GM04503 (cell line): Measurements from ENCODE around the gene MAL.

Experiments used
- DNase-seq: peaks from one replicate; pipeline ENCODE4 v3.0.0-alpha.2; 2012; ENCODE audit warnings: low read depth

MAL gene

DNA sequence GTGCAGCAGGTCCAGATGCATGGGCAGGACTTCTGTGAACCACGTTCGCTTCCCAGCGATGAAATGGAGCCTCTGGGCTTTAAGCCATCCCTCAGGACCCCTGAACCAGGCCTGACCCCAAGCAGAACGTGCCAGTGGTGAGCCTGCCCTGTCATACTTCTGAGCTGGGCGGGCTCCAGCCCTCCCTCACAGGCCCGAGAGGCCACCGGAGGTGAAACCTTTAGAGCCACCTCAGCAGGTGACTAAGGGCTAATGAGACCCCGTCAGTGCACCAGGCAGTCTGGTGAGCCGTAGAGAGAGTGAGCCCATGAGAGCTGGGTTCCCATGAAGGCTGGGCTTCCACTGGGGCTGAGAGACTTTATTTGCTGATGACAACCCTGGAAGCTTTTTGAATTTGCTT is 8.9 kb upstream of the MAL start:
- no peak for DNase-seq

DNA sequence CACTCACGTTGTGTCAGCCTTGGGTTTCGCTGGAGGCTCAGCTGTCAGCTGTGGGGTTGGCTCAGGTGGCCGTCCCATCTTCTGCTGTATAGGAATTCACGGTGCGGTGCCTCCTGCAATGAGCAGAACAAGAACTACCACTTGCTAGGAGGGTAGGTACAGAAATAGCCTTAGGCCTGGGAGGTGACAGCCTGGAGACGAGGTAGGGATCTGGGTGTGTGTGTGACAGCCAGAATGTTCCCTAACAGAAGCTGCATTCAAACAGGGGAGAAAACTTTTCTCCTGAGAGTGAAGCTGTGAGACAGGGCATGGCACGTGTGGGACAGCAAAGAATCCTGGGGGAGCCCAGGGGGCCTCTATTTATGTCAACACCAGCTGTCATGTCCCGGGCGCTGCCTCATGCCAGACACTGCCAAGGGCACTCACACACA is 8.4 kb upstream of the MAL start:
- no peak for DNase-seq

DNA sequence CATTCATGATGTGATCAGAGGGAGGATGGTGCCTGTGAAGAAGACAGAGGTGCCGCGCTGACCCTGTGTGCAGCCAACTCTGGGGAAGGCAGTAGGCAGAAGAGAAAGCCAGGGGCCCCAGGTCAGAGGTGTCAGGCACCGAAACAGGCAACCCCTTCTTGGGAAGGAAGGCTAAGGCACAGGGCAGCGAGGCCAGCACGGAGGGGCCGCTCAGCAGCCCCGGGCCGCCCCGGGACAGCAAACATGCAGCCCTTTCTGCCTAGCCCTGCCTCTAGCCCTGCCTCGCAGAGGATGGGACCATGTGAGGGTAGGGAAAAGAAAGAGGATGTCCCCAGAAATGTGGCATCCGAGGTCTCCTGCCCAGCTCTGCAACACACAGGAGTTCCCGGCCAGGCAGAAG is 7.7 kb upstream of the MAL start:
- DNase-seq: no peak

DNA sequence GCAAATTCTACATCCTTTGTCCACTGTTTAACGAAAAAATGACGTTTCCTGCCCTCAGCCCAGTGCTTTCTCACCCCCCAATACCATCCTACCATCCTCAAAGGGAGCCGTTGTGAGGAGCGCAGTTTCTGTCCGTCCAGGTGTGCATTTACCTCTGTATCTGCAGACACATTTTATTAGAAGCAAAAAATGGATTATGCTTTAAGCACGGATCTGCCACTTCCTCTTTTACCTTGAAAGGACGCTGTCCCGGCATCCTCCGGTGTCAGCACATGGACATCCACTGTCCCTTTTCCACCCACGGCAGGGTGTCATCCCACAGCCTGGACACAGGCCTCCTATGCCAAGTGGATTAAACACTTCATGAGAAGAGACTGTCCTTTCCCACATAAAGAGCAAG is 7.2 kb upstream of the MAL start:
- DNase-seq: no peak

DNA sequence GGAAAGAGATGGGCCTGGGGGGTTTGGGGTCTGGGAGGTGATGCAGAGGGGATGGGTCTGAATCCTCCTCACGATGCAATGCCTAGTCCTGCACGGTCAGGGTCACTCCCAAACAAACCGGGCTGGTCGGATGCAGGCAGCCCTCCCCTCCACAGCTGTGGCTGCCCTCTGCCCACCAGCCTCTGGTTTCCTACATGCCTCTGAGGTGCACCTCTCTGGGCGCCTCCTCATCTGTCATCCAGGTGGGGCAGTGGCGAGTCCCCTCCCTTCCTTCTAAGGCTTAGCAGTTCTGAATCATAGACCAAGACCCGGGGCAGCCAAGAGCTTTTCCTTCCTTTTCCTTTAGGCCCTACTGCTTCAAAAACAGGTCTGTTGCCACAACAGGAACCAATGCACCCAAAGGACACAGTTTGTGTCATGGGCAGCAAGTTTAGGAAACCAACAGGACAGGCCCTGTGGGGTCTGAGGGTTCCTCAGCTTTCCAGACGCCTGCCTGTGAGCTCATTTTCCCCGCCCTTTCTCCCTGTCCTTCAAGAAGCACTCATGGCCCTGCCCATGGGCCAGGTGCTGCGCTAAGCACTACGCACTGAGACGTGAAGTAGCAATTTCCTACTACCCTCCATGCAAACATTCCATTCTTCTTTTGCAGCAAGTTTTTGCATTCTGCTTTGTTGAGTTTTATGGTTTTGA is 6.5 kb upstream of the MAL start:
- DNase-seq: no peak

DNA sequence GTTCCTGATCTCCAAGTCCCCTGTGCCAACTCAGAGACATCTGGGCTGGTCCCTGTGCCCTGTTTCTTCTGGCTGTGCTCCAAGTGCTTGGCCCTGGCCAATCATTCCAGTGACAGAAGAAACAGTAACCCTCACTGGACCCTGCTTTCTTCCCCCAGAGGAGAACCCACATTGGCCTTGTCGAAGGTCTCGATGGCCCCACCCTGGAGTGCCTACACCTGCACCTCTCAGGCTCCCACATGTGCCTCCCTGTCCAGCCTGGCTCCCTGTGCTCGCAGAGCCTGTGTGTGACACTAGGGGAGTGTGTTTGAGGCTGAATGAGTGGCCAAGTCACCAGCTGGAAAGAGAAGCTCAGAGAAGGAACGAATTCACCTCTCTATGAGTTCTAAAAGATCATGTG is 5.9 kb upstream of the MAL start:
- DNase-seq: no peak

DNA sequence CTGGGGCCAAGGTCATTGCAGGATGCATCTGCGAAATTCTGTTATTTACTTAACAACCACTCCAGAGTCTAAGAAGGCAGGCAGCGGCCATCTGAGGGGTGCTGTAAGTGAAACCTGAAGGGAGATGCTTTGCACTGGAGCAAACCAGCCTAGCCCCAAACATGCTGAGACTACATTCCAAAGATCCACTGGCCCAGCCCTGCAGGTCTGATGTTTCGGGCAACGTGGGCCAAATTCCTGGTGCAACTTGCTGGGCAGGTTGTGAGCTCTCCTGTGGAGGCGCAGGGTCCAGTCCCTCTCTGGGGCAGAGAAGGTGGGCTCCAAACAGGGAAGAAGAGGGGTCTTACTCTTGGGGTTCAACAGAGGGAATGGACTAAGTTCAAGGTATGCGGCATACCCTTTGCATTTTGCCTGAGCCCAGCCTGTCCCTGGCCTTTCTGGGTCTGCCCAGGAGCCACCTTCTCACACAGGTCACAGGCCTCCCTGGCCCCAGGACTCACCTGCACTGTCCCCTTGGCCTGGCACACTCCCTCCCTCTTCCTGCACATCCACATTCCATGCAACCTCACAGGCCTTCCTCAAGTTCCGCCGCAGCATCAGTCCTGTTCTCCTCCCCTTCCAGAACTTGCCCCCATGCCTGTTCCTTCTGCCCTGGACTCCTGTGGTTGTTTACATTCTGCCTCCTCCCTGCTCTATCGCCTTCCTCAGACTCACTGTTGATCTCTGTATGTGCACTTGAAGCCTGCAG is 5.1 kb upstream of the MAL start:
- no peak for DNase-seq

DNA sequence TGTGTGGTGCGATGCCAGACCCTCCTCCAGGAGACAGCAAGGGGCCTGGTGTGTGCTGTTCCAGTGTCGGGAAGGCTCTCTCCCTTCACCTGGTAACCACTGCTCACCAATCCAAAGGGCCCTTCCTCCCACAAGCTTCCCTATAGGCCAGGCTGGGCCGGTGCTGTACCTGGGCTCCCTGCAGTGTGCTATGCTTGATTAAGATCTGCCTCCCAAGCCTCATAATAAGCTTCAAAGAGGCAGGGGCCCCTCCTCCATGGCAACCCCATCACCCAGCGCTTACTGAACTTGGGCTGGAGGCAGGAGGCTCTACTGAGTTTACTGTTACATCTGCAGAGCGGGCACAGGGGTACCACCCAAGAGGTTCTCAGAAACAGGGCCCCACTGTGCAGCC is 4.5 kb upstream of the MAL start:
- no peak for DNase-seq

DNA sequence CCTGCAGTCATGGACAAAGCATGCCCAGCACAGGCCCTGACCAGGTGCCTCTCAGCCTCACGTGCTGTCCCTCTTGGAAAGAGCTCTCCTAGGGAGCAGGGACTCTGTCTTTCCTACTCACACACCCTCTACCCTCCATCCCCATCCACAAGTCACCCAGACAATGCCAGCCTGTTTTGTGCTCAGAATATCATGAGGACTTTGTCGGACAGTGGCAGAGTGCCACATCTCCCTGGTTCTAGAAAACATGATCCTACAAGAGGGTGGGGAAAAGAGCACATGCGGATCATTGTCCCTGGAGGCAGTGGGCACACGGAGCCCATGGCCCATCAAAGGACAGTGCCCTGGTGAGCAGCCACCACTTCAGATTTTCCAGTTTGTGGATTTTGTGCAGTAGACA is 3.7 kb upstream of the MAL start:
- no peak for DNase-seq

DNA sequence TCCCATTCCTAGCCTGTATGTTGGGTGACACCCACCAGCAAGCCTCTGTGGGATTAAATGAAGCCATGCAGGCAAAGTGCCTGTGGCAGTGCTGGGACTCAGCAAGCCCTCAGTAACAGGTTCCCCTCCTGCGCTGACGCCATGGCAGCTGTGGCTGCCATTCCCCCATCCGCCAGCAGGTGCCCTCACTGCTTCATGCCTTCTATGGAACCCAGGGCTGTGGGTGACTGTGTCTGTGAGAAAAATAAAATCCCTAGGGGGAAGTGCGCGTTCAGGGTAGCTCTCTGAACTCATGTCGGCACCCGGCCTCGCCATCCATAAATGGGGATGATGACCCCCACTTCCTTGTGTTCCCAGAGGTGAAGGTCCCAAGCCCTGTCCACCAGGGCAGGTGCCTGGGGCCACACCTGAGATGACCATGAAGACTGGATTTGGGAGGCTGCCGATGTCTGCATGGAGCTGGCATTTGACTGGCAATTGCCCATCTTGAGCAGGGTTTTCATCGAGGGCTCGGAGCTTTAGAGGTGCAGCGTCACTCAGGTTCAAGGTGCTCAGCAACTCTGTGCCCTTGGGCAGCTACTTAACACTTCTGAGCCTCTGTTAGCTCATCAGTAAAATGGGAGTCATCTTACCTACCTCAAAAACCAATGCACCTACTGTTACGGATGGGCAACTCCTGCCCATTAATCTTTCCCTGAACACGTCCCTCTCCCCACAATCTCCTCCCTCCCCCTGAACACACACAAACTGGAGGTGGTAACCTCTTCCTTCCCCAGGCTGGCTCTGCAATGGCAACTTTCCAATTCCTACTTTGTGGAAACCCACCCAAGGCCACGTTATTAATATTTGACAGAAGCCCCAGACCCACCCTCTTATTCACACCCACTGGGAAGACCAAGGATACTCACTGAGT is 2.9 kb upstream of the MAL start:
- DNase-seq: no peak

DNA sequence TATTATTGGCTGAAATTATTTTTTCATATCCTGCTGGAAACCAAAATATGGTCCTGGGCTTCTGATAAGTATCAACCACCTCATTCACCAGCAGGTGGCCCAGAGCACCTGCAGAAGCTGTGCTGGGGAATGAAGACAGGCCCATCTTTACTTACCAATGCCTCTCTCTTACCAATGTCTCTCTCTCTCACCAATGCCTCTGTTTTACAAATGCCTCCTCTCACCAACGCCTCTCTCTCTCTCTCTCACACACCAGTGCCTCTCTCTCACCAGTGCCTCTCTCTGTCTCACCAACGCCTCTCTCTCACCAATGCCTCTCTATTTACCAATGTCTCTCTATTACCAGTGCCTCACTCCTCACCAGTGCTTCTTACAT is 2.3 kb upstream of the MAL start:
- DNase-seq: no peak

DNA sequence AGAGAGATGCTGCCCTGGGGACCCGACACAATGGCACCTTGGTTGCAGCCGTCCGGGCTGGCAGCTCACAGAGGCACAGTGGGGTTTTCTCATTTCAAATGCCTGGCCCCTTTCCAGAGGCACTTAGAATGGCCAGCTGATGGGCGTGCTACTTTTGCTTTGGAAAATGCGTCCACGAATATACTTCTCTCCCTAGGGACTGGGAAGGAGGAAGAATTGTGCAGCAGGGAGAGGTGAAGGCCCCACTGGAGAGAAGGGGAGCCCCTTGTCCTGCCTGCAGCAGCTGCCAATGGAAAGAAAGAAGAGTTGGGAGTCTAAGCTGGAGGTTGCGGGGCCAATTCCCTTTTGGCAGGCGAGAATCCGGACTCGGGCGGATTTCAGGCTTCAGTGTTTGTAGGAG is 1.1 kb upstream of the MAL start:
- DNase-seq: no peak

DNA sequence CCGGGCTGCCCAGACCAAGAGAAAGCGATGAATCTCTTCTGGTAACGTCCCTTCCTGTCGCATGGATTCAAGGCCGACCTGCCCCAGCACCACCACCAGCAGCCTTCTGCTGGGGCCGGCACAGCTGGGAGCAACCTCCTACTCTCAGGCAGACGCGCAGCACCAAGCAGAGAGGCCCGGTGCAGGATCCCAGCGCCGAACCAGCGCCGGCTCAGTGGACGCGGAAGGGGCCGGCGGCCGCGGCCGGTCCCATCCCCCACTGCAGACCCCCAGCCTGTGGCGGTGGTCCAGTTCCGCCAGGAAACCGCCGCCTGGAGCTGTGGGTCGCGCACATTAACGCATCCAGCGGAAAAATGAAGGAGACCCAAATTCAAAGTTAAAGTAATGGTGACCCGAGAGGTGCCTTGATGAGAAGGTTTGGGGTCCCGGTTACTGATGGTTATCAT is 525 bp upstream of the MAL start:
- no peak for DNase-seq

DNA sequence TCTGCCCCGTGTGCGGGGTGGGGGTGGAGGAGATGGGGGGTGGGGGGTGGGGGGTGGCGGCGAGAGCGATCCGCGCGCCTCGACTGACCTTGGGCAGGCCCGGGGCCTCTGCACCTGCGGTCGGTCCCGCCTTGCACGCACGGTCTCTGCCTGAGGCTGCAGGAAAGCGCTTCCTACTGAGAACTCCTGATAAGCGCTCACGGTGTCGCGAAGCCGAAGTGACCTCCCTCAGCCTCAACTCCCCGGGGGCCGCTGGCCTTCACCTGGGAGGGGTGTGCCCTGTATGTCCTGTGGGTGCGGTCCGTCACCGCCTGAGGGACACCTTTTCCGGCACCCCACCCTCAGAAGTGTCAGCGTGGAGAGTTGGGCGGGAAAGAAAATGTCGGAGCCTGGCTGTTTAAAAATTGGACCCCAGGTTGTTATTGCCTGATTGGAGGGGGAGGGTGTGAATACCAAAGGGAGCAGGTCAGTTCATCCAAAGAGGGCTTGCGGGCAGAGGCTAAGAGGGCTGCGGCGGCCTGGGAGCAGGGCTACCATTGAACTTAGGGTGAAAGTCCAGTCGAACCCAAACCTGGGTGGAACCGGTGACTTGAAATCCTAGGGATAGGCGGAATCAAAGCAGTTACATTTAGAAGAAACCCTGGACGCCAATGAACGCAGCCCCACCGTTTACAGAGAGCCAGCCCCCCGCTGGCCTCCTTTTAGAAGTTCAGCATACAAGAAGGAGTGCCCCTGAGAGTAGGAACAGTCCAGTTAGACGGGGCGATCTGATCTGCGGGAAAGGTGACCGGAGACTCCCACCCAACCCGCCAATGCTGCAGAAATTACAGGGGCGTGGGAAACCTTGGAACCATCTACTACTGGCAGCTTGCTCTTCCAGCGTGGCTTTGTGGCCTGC is 1.2 kb downstream of the MAL start:
- no peak for DNase-seq

DNA sequence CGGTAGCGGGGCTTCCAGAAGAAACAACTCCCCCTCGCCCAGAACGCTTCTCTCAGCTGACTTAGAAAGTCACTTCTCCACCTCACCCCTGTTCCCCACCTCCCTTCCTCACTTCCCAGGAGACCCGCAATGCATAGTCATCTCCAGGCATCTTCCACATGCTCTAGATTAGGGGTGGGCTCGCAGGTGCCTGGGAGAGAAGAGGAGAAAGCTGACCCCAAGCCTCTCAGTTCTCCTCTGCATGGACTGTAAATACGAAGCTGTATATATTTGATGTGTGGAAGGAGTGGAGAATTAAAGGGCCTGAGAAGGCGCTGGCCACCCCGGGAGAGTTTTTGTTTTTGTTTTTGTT is 1.8 kb downstream of the MAL start:
- no peak for DNase-seq

DNA sequence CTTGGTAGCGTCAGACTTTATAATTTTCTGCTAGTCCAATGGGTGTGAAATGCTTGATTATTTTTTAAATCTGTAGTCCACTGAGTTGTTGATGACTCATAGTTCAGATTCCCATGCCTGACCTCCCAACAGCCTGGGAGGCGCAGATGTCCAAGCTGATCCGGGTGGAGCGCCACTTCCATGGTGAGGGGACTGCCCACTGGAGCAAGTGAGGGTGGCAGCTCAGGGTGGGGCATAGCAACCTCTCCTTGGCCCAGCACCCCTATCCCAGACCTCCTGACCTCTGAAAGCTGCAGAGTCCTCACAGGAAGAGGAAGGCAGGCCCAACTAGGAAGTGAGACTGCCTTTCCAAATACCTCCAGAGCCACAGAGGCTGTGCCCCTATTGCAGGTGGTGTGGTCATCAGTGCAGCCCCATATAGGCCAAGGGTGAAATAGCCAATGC is 4.4 kb downstream of the MAL start:
- DNase-seq: no peak

DNA sequence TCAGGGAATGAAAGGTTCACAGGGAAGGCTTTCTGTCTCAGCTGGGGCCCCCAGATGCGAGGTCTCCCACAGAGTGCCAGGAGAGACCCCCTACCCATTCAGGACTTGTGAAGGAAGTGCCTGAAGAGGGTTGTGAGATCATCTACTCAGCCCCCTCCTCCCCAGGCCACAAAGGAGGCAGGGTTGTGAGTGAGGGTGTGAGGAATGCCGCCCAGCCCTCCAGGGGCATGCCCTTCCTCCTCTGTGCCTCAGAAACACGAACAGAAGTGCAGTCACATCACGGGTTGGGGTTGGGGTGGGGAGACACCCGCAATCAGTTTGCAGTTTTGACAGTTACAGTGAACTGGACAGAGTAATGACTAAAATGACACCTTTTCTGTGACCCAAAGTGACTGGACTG is 5.0 kb downstream of the MAL start:
- DNase-seq: no peak

DNA sequence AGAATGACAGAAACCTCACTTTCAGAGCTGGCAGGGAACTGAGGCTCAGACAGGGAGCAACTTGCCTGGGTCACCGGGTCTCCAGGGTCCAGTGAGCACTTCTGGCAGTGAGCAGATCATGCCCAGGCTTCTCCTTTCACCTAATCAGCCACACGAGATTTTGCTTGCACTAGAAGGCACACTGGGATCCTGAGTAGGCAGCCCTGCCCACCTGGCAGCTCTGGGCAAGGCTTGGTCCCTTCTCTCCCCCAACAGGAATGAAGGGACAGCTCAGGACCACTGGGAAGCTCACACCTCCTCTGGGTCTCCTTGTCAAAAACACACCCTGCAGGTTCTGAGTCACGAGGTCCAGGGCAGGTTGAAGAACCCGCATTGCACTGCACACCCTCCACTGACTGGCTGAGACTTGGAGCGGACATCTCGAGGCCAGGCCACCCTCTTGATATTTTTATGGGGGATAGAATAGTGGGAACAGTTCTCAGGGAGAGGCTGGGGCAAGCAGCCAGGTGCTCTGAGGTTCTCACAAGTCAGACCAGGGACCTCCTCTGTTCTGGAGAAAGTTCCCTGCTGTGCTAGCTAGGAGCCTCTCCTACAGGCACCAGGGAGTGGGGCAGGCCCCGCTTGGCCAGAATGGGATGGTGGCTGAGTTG is 5.7 kb downstream of the MAL start:
- DNase-seq: no peak

DNA sequence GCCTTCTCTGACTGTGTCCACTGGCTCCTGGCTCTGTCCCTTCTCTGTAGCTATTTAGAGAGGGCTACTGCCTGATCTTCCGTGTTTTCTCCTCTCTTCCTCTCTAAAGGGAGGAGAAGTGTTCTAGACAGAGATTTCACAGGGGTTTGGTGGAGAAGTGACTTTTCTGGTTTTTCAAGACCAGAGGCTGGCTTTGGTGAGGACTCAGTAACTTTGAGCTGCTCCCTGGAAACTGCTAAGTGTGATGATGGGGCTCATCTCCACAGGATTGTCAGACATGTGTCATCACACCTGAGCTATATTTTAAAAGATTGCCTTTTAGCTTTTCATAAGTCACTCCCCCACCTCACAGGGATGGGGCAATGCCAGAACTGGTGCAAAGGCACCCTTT is 6.2 kb downstream of the MAL start:
- no peak for DNase-seq

DNA sequence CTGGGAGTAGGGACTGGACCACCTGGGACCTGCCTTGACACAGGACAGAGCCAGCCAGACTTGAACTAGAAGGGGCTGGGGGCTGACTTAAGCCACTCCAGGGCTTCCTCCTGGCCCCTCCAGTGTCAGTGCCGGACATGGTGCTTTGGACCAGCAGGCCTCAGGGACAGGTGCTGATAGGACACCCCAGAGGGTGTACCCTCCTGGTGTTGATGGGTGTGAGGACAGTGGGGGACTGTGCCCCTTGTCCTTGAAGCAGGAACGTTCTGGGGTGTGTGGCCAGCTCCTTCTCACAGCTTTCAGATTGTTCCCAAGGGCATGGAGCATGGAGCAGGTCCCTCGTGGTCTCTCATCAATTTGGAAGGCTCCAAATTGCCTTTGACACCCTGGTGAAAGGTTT is 6.8 kb downstream of the MAL start:
- DNase-seq: no peak

DNA sequence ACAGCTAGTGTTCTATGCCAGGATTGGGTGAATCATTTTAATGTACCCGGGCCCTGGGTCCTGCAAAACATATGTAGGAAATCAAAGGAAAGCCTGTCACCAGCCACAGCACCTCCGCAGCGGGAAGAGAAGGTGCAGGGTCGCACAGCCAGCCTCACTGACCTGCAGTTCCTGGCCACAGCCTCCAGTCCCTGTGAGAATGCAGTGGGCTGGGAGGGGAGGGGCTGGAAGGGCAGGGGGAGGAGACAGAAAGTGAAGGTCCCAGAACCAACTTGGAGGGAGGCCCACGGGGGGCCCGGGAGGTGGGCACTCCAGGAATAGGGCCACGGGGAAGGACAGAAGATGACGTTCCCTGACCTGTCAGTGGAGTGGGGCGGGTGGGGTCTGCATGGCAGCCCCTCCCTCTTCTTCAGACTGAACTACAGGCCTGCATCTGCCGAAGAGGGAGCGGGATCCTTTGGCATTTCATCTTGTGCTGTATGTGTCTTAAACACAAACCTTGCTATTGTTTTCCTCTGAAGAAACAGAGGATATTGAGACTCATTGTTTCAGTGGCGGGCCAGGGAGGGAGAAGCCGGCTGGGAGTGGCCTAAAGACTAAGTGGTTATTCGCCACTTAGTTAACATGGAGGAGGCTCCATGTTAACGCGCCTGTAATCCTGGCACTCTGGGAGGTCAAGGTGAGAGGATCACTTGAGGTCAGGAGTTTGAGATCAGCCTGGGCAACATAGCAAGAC is 7.5 kb downstream of the MAL start:
- no peak for DNase-seq
